ENCODE data around the gene ZNF25.

DNA sequence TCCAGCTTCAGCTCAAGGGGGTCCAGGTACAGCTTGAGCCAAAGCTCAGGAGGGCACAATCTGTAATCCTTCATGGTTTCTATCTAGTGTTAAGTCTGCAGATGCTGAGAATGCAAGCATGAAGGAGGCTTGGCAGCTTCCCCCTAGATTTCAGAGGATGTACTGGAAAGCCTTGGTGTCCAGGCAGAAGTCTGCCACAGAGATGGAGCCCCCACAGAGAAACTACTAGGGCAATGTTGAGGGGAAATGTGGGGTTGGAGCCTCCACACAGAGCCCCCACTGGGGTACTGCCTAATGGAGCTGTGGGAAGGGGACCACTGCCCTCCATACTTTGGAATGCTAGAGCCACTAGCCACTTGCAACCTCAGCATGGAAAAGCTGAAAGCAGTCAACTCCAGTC, 11.4 kb downstream of the ZNF25 start:
- TF ChIP-seq SPI1 (IDR thresholded peaks at IDR 0.05; ENCODE audit: low read depth, low read length) (no peak), POLR2AphosphoS5 (IDR thresholded peaks at IDR 0.05; ENCODE audit: low read depth, low read length) (no peak), POLR2A (IDR thresholded peaks at IDR 0.05; ENCODE audit: low read depth, low read length) (no peak), TAF1 (IDR thresholded peaks at IDR 0.05; ENCODE audit: low read depth, low read length) (no peak), POU2F2 (IDR thresholded peaks at IDR 0.05; ENCODE audit: low read depth, low read length) (no peak), PAX5 (IDR thresholded peaks at IDR 0.05; ENCODE audit: insufficient read depth, low read length, severe bottlenecking) (no peak)

Data from GM12891 (cell line).